ENCODE measurements around the gene ADCY1. TPM values are rescaled to one million over a fixed set of nuclear protein-coding genes. Genes with fewer than 3 reads are reported as not detected.

Gene ADCY1
- total RNA-seq, 4 donors from 2014 or later, result 0.34 to 1.9 (median 0.37) TPM

- TF ChIP-seq POLR2A (IDR thresholded peaks at IDR 0.05) (no peak), CTCF (IDR thresholded peaks at IDR 0.05) (no peak)
- Histone ChIP-seq H3K27me3 (no peaks in the 10 kb centered on the region), H3K4me3 (no peak overlapping the region), H3K36me3 (no peaks in the 10 kb centered on the region), H3K4me1 (peaks cover 0 to 16% (median 7%) of the 10 kb centered on the region in 3 donors), H3K9me3 (peaks cover 0 to 20% (median 12%) of the 10 kb centered on the region in 3 donors), H3K27ac (no peak overlapping the region)
- 71 to 81% methylated on average over 2 of the region's 2 CpGs for WGBS, 2 donors
- intact Hi-C loops (cut with DNase I), result no loop called here
- no peak for DNase-seq
Observed at GRCh38 chr7:45563401-45563800, 10.8 kb upstream of the ADCY1 start.

GRCh38 chr7:45563941-45564461, 10.2 kb upstream of the ADCY1 start:
- TF ChIP-seq CTCF (IDR thresholded peaks at IDR 0.05) (no peak), POLR2A (IDR thresholded peaks at IDR 0.05) (no peak)
- peaks cover 0 to 15% (median 12%) of the 10 kb centered on the region in 3 donors for H3K9me3 ChIP-seq
- H3K4me1 ChIP-seq, result peaks cover 0 to 16% (median 7%) of the 10 kb centered on the region in 3 donors
- WGBS, 2 donors, result 37 to 46% methylated on average over 12 of the region's 12 CpGs
- peak overlapping the region in 2 of 4 donors; percentile 21 to 28 for H3K27ac ChIP-seq
- H3K27me3 ChIP-seq, result no peaks in the 10 kb centered on the region
- intact Hi-C loops (cut with DNase I), result no loop called here
- peak overlapping the region in 1 of 4 donors; percentile 13 for H3K4me3 ChIP-seq
- no peak for DNase-seq
- no peaks in the 10 kb centered on the region for H3K36me3 ChIP-seq

GRCh38 chr7:45564485-45564884, 9.7 kb upstream of the ADCY1 start:
- Histone ChIP-seq H3K4me3 (peak overlapping the region in 1 of 4 donors; percentile 13), H3K9me3 (peaks cover 0 to 10% (median 9%) of the 10 kb centered on the region in 3 donors), H3K27ac (peak overlapping the region in 2 of 4 donors; percentile 5 to 21), H3K4me1 (peaks cover 0 to 16% (median 7%) of the 10 kb centered on the region in 3 donors), H3K27me3 (no peaks in the 10 kb centered on the region), H3K36me3 (no peaks in the 10 kb centered on the region)
- intact Hi-C loops (cut with DNase I), result no loop called here
- TF ChIP-seq CTCF (IDR thresholded peaks at IDR 0.05), result no peak
- TF ChIP-seq POLR2A (IDR thresholded peaks at IDR 0.05), result no peak
- 52 to 56% methylated on average over 8 of the region's 8 CpGs for WGBS, 2 donors
- DNase-seq, result no peak

DNA sequence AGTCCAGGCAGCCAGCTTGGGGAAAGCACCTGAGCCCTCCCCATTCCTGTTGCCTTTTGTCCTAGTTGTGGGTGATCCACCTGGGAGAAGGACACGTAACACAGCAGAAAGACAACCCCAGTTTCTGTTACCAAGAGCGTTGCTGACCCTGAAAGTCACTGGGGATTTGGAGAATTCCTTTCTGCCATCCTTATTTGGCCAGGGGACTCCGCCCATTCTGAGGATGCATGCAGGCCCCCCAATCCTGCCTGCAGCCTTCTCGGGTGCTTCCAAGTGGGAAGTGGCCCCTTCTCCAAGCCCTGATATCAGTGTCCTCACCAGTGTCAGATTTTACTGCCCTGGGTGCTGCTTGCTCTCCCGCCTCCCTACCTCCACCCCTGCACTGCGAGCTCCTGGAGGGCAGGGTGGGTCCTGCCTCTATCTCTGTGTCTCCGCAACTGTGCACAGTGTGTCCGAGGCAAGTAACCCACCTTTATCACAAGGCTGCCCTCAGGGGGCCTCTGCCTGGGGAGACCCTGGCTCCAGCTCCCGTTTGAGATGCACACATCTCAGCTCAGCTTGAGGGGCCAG, 9.2 kb upstream of the ADCY1 start:
- WGBS, 2 donors, result 51 to 60% methylated on average over 4 to 7 of the region's 9 CpGs
- TF ChIP-seq POLR2A (IDR thresholded peaks at IDR 0.05) (no peak), CTCF (IDR thresholded peaks at IDR 0.05) (no peak)
- H3K9me3 ChIP-seq, result peaks cover 0 to 5% (median 4%) of the 10 kb centered on the region in 3 donors
- no peak for DNase-seq
- no peaks in the 10 kb centered on the region for H3K27me3 ChIP-seq
- H3K27ac ChIP-seq, result peak overlapping the region in 2 of 4 donors; percentile 5 to 21
- intact Hi-C loops (cut with DNase I), result no loop called here
- peak overlapping the region in 1 of 4 donors; percentile 13 for H3K4me3 ChIP-seq
- H3K36me3 ChIP-seq, result no peaks in the 10 kb centered on the region
- peaks cover 0 to 16% (median 7%) of the 10 kb centered on the region in 3 donors for H3K4me1 ChIP-seq

- TF ChIP-seq CTCF (IDR thresholded peaks at IDR 0.05) (no peak), POLR2A (IDR thresholded peaks at IDR 0.05) (no peak)
- H3K27me3 ChIP-seq, result no peaks in the 10 kb centered on the region
- H3K27ac ChIP-seq, result no peak overlapping the region
- no peaks in the 10 kb centered on the region for H3K36me3 ChIP-seq
- no peaks in the 10 kb centered on the region for H3K9me3 ChIP-seq
- WGBS, 2 donors, result 70 to 82% methylated on average over 4 to 5 of the region's 5 CpGs
- intact Hi-C loops (cut with DNase I), result no loop called here
- peaks cover 0 to 16% (median 7%) of the 10 kb centered on the region in 3 donors for H3K4me1 ChIP-seq
- H3K4me3 ChIP-seq, result no peak overlapping the region
- no peak for DNase-seq
Observed at GRCh38 chr7:45566386-45566785, 7.8 kb upstream of the ADCY1 start.

Data from esophagus squamous epithelium (tissue), 5 donors.